GM21737 (cell line): ENCODE measurements around the gene USP53.
"Not testable (repeated sequence)": the region's sequence is repeated elsewhere in the genome, so short reads cannot be mapped to it uniquely, and the experiment has no call there.

Experiments
- ATAC-seq: cut with Tn5 transposase; IDR thresholded peaks from one replicate; pipeline ENCODE4 v1.9.1; 2021; ENCODE audit warnings: mild to moderate bottlenecking, moderate library complexity; ENCODE audit not compliant: unreplicated experiment

Gene USP53

DNA sequence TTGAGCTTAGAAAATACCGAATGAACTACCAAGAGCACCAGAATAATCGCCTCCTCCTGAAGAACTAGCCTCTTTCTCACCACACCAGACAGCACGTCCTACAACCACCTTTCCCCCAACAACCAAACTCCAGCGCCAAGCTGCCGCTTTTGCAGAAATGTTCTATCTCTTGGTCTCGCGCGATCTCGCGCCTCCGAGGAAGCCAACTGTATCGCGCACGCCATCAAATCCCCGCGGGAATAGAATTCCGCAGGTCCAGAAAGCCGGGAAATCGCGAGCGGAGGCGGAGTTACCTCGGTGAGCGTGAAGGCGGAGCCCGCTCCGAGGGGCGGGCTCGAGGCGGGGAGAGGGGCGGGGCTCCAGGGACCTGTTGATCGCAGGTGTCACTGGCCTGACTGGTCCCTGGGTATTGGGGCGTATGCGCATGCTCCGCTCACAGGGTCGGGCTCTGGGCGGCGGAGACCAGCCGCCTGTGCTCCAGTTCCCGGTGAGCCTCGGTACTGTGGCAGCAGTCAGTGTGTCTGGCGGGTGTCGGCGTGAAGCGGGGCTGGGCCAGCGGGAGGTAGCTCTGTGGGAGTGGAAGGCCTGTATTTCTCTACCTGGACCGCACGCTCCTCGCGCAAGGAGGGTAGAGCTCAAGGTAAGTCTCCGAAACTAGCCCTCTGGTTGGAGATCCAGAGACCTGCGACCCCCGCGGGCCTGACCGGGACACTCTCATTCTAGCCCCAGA is at the start of gene USP53:
TSS of gene USP53 (plus strand) at position 480 of the 730 bp plus-strand sequence. CDS start 27,047 bp downstream, outside the sequence.
- peak; percentile 96 for ATAC-seq

DNA sequence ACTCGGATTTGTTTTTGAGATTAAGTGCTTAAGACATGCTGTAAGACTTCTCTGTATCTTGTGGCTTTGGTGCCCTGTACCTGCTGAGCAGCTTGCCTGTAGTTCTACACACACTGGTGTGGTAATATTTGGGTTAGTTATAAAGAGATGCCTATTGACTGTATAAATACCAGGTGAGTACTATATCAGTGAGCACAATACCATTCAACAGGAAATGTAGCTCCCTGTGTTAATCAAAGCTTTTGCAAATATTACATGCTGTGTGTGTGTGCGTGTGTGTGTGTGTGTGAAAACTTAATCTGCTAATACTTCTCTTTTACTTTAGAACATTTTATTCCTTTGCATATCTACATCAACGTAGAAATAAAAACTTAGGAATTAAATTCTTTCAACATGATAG is 46.7 kb upstream of the USP53 start:
- ATAC-seq = no peak

DNA sequence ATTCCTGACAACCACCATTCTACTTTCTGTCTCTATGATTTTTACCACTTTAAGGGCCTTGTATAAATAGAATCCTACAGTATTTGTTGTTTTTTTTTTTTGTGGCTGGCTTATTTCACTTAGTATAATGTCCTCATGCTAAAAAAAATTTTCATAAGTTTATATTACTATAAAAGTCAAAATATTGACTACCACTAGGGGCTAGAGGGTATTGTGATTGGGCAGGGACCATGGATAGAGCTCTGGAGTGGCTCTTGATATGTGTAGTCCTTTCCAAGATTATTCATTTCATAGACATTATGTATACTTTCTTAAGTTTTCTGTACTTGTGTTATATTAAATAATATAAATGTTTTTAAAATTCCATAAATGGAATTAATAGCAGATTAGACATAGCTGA is 42.3 kb upstream of the USP53 start:
- no peak for ATAC-seq

DNA sequence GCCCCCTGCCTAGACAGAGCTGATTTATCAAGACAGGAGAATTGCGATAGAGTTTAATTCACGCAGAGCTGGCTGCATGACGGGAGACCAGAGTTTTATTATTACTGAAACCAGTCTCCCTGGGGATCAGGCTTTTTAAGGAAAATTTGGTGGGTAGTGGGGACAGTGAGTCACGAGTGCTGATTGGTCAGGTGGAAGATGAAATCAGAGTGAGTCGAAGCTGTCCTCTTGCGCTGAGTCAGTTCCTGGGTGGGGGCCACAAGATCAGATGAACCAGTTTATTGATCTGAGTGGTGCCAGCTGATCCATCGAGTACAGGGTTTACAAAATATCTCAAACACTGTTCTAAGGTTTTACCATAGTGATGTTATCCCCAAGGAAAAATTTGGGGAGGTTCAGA is 40.3 kb upstream of the USP53 start:
- ATAC-seq = no peak

DNA sequence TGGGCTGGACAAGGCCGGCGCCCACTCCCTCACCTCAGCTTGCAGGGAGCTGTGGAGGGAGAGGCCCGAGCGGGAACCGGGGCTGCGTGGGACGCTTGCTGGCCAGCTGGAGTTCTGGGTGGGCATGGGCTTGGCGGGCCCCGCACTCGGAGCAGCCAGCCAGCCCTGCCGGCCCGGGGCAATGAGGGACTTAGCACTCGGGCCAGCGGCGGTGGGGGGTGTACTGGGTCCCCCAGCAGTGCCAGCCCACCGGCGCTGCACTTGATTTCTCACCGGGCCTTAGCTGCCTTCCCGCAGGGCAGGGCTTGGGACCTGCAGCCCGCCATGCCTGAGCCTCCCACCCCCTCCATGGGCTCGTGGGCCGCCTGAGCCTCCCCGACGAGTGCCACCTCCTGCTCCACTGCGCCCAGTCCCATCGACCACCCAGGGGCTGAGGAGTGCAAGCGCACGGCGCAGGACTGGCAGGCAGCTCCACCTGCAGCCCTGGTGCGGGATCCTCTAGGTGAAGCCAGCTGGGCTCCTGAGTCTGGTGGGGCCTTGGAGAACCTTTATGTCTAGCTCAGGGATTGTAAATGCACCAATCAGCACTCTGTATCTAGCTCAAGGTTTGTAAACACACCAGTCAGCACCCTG is 38.7 kb upstream of the USP53 start:
- ATAC-seq = not testable (repeated sequence)

DNA sequence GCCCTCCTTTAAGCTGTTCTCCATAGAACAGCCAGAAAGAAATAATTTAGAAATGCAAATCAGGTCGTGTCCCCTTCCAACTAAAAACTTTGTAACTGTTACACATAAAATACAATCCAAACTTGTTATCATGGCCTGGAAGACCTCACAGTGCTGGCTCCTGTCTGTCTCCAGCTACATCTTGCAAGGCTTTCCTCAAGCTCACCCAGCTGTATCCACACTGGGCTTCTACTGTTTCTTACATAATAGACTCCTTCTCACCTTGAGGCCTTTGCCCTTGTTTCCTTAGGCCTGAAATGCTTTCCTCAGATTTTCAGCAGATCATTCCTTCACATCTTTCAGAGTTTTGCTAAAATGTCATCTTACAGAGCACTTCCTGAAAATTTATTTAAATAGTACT is 33.5 kb upstream of the USP53 start:
- no peak for ATAC-seq

DNA sequence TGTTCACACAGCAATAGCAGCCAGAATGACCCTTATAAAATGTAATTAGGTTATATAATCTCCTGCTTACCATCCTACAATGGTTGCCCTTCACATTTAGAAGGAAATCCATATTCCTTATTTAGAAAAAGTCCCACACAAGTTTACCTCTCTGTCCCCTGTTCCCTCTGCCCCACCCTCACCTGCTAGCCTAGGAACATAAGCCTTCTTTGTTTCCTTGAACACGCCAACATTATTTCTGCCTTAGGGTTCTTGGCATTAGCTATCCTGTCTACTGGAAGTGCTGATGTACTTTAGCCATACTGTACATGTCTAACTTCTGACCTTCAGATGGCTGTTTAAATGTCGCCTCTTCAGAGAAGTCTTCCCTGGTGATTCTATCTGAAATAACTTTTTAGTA is 28.4 kb upstream of the USP53 start:
- no peak for ATAC-seq

DNA sequence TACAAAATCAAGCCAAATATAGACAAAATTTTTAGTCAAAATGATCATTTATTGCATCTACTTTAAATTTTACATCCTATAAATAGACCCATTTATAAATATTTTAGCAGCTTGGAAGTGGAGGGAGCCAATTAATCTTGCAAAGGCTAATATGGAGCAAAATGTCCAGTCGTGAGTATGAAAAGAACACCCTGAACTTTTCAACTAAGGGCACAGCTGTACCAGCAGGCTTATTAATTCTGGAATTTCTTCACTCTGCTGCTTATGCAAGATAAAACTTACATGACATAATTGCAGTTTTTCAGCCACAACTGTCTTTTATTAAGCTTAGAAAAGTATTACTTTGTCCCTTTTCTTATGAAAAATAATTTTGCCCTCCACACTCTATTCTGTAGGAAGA is 22.9 kb upstream of the USP53 start:
- ATAC-seq = no peak

DNA sequence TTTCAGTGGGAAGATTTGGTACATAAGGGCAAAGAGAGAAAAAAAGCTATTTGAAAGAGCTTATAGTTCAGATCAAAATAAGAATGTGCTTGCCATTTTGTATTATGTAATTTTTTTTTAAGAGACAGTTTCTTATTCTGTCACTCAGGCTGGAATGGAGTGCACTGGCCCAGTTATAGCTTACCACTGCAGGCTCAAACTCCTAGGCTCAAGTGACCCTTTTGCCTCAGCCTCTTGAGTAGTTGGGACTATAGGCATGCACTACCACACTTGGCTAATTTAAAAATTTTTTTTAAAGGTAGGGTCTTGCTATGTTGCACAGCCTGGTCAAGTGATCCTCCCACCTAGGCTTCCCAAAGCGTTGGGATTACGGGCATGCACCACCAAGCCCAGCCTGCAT is 22.2 kb upstream of the USP53 start:
- no peak for ATAC-seq

DNA sequence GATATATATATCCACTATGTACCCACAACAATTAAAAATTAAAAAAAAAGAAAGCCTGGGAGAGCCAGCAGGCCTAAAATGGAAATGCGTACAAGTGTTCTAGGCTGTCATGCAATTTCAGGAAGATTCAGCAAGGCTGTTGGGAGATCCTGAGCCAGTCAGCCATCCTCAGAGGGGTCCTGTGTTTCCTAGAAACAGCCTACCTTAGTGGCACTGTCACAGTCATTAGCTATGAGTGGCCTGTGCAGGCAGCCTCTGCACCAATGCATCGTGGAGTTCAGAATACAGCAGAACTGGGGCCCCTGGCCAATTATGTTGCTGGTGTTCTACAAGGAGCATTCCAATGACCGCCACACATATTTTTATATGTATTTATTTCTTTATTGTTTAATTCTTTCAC is 21.0 kb upstream of the USP53 start:
- ATAC-seq = no peak

DNA sequence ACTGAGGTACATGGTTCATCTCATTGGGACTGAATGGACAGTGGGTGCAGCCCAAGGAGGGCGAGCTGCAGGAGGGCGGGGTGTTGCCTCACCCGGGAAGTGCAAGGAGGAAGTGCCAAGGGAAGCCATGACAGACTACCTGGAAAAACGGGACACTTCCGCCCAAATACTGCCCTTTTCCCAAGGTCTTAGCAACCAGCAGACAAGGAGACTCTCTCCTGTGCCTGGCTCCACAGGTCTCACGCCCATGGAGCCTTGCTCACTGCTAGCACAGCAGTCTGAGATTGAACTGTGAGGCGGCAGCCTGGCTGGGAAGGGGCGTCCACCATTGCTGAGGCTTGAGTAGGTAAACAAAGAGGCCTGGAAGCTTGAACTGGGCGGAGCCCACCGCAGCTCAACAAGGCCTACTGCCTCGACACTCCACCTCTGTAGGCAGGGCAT is 14.7 kb upstream of the USP53 start:
- ATAC-seq = no peak

DNA sequence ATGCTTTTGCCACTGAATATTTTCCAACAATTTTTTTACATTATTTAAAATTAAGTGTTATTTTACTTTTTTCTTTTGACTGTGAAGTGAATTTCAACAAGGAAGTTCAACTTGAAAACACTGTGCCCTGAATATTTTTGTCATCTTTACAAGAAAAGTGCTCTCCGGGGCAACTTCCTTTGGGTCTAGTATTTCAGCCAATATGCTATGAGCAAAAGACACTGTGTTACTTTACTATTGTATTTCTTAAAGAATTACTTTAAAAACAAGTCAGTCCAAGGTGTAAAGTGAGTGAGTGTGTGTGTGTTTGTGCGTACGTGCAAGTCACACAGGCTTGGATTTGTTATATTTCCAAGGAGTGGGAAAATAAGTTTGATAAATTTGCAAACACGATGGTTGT is 7.6 kb upstream of the USP53 start:
- ATAC-seq = no peak

DNA sequence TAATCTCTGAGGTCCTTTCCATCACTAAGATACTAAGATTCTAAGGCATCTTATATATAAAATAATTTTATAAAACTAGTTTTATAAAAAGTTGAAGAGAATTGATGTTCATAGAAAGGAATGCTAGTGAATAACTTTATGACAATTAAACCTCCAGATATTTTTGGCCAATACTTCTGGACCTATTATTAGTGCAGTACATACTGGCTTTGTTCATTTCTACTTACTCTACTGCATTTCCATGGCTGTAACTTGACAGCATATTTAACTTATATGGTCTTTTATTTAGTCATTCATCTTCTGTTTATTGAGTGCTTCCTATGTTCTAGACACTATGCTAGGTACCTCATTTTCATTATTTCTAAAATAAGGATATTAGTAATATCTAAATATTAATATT is 6.8 kb upstream of the USP53 start:
- no peak for ATAC-seq

DNA sequence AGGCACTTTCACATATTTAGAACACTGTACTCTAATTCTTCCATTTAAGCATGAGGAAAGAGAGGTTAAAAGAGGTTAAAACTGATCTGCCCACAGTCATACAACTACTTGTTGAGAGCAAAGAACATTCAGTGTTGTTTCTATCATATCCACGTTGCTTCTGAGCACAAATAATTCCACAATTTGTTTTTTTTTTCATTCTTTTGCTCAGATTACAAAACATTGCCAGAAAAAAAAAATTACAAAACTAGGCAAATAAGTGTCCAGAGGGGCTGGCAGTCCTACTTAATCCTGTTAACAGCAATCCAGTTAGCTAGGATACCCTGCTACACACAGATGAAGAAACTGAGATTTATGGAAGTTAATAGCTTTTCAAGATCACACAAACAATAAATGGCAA is 6.3 kb upstream of the USP53 start:
- ATAC-seq = no peak

DNA sequence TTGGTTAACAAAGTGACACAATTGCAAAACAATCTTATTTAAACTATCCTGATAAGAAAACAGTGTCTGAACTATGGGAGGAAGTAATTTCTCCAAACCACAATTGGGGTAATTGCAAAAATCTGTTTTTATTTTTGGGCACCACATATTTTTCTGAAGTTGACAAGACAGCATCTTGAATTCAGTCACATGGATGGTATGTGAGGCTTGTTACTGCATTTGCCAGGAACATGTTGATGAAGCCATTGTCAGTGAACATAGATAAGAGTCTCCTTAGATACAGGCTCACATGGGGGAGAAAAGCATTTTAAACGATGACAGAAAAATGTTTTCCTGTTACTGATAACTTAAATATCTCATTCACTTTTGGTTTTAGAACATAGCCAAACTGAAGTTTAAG is 5.5 kb upstream of the USP53 start:
- ATAC-seq = no peak

DNA sequence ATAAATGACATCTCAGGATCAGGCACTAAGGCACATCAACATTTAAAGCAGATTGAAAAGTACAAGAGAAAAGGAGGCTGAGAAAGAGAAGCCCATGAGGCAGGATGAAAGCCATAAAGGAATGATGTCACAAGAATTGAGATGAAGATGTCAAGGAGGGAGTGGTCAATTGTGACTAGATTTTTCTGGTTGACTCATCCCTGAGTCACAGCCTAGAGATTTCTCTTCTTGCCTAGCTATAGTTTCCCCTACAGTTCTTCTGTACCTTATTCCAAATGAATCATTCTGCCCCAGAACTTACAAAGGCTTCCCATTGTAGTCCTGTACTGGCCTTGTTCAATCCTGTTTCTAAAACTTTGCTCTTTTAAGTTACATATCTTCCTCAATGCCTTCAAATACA is 3.4 kb upstream of the USP53 start:
- no peak for ATAC-seq

DNA sequence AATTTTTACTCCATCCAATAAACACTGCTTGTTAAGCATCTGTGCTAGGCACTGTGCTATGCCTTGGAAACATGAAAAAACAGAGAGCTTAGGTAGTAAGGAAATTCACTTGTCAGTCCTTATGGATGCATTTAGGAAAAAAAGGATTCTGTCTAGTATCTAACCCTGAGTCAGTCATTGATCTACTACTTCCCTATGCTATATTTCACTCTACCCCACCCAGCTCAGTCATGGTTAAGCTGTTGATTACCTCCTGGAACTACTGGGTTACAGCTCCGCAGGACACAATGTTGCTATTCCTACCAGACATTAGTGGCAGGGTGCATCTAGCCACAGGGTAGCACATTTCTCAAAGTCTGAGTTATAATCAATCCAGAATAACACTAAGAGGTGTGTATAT is 2.9 kb upstream of the USP53 start:
- ATAC-seq = no peak

DNA sequence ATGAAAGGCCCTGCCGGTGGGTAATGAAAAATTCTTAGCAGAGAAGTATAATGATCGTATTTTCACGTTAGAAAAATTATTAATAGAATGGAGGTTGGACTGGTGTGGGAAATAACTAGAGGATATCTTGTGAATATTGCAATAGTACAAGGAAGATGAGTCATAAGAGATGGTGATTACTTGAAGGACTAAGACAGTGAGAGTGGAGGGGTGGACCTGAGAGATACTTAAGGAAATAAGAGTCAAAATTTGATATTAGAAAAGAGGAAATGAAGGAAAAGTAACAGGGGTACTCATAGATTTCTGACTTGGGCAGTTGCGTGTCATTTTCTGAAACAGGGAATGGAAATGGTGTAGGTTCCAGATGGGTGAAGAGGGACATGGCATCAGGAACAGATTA is 1.7 kb upstream of the USP53 start:
- no peak for ATAC-seq

DNA sequence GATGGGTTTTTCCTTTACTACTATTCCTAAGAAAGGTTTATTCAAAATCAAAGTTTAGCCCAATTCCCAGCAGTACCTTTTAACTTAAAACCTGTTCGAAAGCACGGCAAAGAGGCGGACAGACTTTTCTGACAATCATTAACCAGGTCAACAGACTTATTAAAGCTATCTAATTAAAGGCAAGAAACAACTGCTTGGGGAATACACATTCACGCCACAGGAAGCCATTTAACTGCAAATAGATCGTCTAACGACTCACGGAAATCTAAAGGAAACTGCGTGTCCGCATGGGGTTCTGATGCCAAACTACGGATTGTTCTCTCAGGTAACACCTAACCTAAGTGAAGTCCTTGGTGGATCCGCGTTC is 663 bp upstream of the USP53 start:
- peak; percentile 3 for ATAC-seq

DNA sequence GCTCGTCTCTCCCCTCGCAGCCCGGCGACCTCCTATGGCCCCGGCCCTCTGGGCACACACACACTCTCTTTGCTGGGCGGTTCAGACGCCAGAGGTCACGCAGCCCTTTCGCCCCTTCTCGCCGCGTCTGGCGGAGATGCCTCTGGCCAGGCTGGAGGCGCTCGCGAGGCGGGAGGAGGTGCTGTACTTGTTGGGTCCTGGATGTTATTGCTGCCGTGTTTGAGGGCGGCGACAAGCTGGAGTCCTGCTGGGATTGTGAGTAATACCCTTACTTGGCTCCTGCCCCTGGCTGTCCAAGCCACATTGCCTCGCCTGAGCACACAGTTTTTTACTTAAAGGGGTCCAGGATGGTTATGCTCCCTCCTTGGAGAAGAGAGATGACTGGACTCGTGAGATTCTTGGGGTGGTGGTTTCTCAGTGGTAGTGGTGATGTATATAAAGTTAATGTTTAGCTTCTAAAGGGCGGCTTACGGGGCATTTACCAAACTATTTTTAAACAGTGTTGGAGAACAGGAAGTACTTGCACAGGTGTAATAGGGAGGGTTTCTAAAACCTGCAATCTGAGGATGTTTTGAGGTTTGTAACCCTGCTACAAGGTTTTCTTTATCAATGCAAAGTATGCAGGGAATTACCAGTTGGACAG is 572 bp downstream of the USP53 start:
- ATAC-seq = peak; percentile 42

DNA sequence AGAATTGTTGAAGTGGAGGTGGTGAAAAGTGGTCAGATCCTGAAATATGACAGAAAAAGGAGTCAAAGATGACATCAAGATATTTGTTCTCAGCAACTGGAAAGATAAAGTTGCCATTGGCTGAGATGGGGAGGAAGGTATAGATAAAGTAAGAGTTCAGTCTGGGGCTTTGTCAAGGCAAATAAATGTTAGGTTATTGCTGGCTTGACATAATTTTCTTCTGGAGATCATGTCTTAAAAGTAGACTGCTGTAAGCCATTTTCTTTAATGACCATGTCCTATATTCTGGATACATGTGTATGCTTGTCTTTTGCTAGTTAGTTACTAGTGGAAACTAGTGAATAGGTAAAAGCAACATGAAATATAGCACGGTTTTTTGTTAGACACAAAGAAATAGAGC is 5.6 kb downstream of the USP53 start:
- ATAC-seq = no peak

DNA sequence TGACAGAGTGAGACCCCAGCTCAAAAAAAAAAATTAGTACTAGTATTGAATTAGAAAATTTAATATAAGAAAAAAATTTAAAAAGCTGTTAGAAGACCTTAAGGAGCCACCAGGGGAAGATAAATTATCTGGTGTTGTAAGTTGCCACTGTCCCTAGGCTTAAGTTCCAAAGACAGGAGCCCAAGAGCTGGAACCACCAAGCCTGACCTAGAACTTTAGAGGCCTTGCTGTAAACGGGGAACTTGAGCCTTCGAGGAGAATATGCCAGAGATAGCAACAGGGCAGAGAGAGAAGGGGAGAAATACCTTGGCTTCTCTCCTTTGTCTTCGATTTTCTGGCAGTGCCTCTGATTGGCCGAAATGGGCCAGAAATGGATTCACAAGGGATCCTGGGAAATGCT is 8.9 kb downstream of the USP53 start:
- no peak for ATAC-seq
